Activated naive CD8-positive, alpha-beta T cell treated with anti-CD3 and anti-CD28 coated beads, Interleukin-2, amount 50 U/mL, for 24 hours (primary cell): ENCODE data around the gene GDPD2.
A peak's percentile ranks its signal among the peaks of the same experiment; 100 is the strongest.

Experiments used
- ATAC-seq: fragments of 150-1000 bp; cut with Tn5 transposase; one replicate; pipeline ENCODE4 v1.10.0; 2021
- DNase-seq: peaks from one replicate; pipeline ENCODE4 v3.0.0; 2021
- H3K27ac Mint-ChIP-seq: one replicate; pipeline ENCODE4 v1.8.0; 2021; ENCODE audit warnings: mild to moderate bottlenecking, mixed read lengths
- H3K27me3 Mint-ChIP-seq: one replicate; pipeline ENCODE4 v1.8.0; 2021; ENCODE audit warnings: mixed read lengths
- H3K36me3 Mint-ChIP-seq: one replicate; pipeline ENCODE4 v1.8.0; 2021; ENCODE audit warnings: low read depth, mixed read lengths
- H3K4me1 Mint-ChIP-seq: one replicate; pipeline ENCODE4 v1.8.0; 2021; ENCODE audit warnings: mixed read lengths
- H3K4me3 Mint-ChIP-seq: one replicate; pipeline ENCODE4 v1.8.0; 2021; ENCODE audit warnings: mild to moderate bottlenecking, moderate library complexity, mixed read lengths
- H3K9me3 Mint-ChIP-seq: one replicate; pipeline ENCODE4 v1.8.0; 2021; ENCODE audit warnings: mixed read lengths

GDPD2 gene

GRCh38 chrX:70446380-70447350 is 23.6 kb downstream of the GDPD2 start:
- Mint-ChIP-seq H3K4me3 (no peak overlapping the region), H3K27ac (no peak overlapping the region), H3K4me1 (peaks cover 4% of the 10 kb centered on the region), H3K27me3 (peaks cover 23% of the 10 kb centered on the region), H3K36me3 (no peaks in the 10 kb centered on the region), H3K9me3 (no peaks in the 10 kb centered on the region)
- no peak for ATAC-seq
- no peak for DNase-seq

- H3K27ac Mint-ChIP-seq = no peak overlapping the region
- ATAC-seq = no peak
Measured at GRCh38 chrX:70449457-70449966, 26.4 kb downstream of the GDPD2 start.

GRCh38 chrX:70452143-70452733 is 29.1 kb downstream of the GDPD2 start:
- Mint-ChIP-seq H3K36me3 (peaks cover 6% of the 10 kb centered on the region), H3K27me3 (no peaks in the 10 kb centered on the region), H3K4me3 (peak overlapping the region; percentile 79), H3K9me3 (no peaks in the 10 kb centered on the region), H3K4me1 (peaks cover 36% of the 10 kb centered on the region), H3K27ac (peak overlapping the region; percentile 59)
- peak; percentile 69 for DNase-seq
- ATAC-seq = peak; percentile 29

More at GRCh38 chrX:70449457-70449966, 26.4 kb downstream of the GDPD2 start:
- DNase-seq = no peak
- Mint-ChIP-seq H3K4me3 (no peak overlapping the region), H3K27me3 (peaks cover 7% of the 10 kb centered on the region), H3K36me3 (no peaks in the 10 kb centered on the region), H3K9me3 (no peaks in the 10 kb centered on the region), H3K4me1 (peaks cover 20% of the 10 kb centered on the region)

GRCh38 chrX:70453024-70453618 is 30.0 kb downstream of the GDPD2 start:
- H3K36me3 Mint-ChIP-seq = peaks cover 6% of the 10 kb centered on the region
- peak overlapping the region; percentile 59 for H3K27ac Mint-ChIP-seq
- peaks cover 36% of the 10 kb centered on the region for H3K4me1 Mint-ChIP-seq
- DNase-seq (no peak), ATAC-seq (peak; percentile 2)
- peak overlapping the region; percentile 79 for H3K4me3 Mint-ChIP-seq
- no peaks in the 10 kb centered on the region for H3K9me3 Mint-ChIP-seq
- no peaks in the 10 kb centered on the region for H3K27me3 Mint-ChIP-seq

GRCh38 chrX:70454441-70455365 is 31.6 kb downstream of the GDPD2 start:
- H3K27ac Mint-ChIP-seq = peak overlapping the region; percentile 89
- no peaks in the 10 kb centered on the region for H3K9me3 Mint-ChIP-seq
- peaks cover 36% of the 10 kb centered on the region for H3K4me1 Mint-ChIP-seq
- DNase-seq = peak; percentile 67
- peak overlapping the region; percentile 81 for H3K4me3 Mint-ChIP-seq
- H3K27me3 Mint-ChIP-seq = no peaks in the 10 kb centered on the region
- ATAC-seq = peak; percentile 66
- peaks cover 6% of the 10 kb centered on the region for H3K36me3 Mint-ChIP-seq

GRCh38 chrX:70455366-70456202 is 32.5 kb downstream of the GDPD2 start:
- H3K36me3 Mint-ChIP-seq = peaks cover 9% of the 10 kb centered on the region
- H3K27ac Mint-ChIP-seq = peak overlapping the region; percentile 89
- H3K4me3 Mint-ChIP-seq = peak overlapping the region; percentile 81
- ATAC-seq (peak; percentile 15), DNase-seq (no peak)
- H3K27me3 Mint-ChIP-seq = no peaks in the 10 kb centered on the region
- H3K9me3 Mint-ChIP-seq = no peaks in the 10 kb centered on the region
- H3K4me1 Mint-ChIP-seq = peaks cover 36% of the 10 kb centered on the region

- Mint-ChIP-seq H3K36me3 (peaks cover 12% of the 10 kb centered on the region), H3K4me3 (peak overlapping the region; percentile 81), H3K27ac (peak overlapping the region; percentile 89), H3K9me3 (no peaks in the 10 kb centered on the region), H3K27me3 (no peaks in the 10 kb centered on the region), H3K4me1 (peaks cover 36% of the 10 kb centered on the region)
- ATAC-seq = peak; percentile 27
- no peak for DNase-seq
Measured at GRCh38 chrX:70456256-70456655, 33.1 kb downstream of the GDPD2 start.

GRCh38 chrX:70461026-70461425 is 37.9 kb downstream of the GDPD2 start:
- Mint-ChIP-seq H3K36me3 (peaks cover 14% of the 10 kb centered on the region), H3K4me1 (peaks cover 12% of the 10 kb centered on the region), H3K27ac (no peak overlapping the region), H3K27me3 (no peaks in the 10 kb centered on the region), H3K4me3 (no peak overlapping the region), H3K9me3 (no peaks in the 10 kb centered on the region)
- no peak for ATAC-seq
- no peak for DNase-seq

GRCh38 chrX:70464051-70464450 is 40.9 kb downstream of the GDPD2 start:
- H3K9me3 Mint-ChIP-seq = no peaks in the 10 kb centered on the region
- no peak overlapping the region for H3K27ac Mint-ChIP-seq
- no peak for ATAC-seq
- H3K4me1 Mint-ChIP-seq = no peaks in the 10 kb centered on the region
- peaks cover 14% of the 10 kb centered on the region for H3K36me3 Mint-ChIP-seq
- DNase-seq = no peak
- no peaks in the 10 kb centered on the region for H3K27me3 Mint-ChIP-seq
- H3K4me3 Mint-ChIP-seq = no peak overlapping the region

- Mint-ChIP-seq H3K4me1 (peaks cover 12% of the 10 kb centered on the region), H3K27me3 (no peaks in the 10 kb centered on the region), H3K9me3 (no peaks in the 10 kb centered on the region), H3K4me3 (no peak overlapping the region), H3K27ac (no peak overlapping the region), H3K36me3 (peaks cover 14% of the 10 kb centered on the region)
- no peak for ATAC-seq
- DNase-seq = no peak
Measured at GRCh38 chrX:70466968-70467367, 43.9 kb downstream of the GDPD2 start.

GRCh38 chrX:70468709-70469108 is 45.6 kb downstream of the GDPD2 start:
- Mint-ChIP-seq H3K27me3 (no peaks in the 10 kb centered on the region), H3K27ac (no peak overlapping the region), H3K4me1 (peaks cover 15% of the 10 kb centered on the region), H3K36me3 (peaks cover 14% of the 10 kb centered on the region), H3K9me3 (no peaks in the 10 kb centered on the region), H3K4me3 (no peak overlapping the region)
- ATAC-seq (no peak), DNase-seq (no peak)

- Mint-ChIP-seq H3K27ac (no peak overlapping the region), H3K4me3 (no peak overlapping the region), H3K4me1 (peaks cover 19% of the 10 kb centered on the region), H3K36me3 (peaks cover 12% of the 10 kb centered on the region), H3K9me3 (no peaks in the 10 kb centered on the region), H3K27me3 (no peaks in the 10 kb centered on the region)
- ATAC-seq = peak; percentile 49
- no peak for DNase-seq
Measured at GRCh38 chrX:70470850-70471289, 47.8 kb downstream of the GDPD2 start.
